GM23248 (cell line): Measurements from ENCODE around the gene SLC38A6. TPM values are rescaled to one million over a fixed set of nuclear protein-coding genes. Genes with fewer than 3 reads are reported as not detected.

ENCODE experiments used
- DNase-seq: peaks from one replicate; pipeline ENCODE4 v3.0.0-alpha.2; 2015
- H2AFZ ChIP-seq: fragments of 200-600 bp; sonication (generic); 2 replicates; pipeline ENCODE4 v1.6.1; 2016; ENCODE audit warnings: antibody characterized with exemption
- H3F3A ChIP-seq: fragments of 200-600 bp; sonication (generic); 2 replicates; pipeline ENCODE4 v1.6.1; 2016; ENCODE audit warnings: mild to moderate bottlenecking, antibody characterized with exemption, mixed run types; ENCODE audit not compliant: insufficient read depth
- H3K27ac ChIP-seq: fragments of 200-600 bp; sonication (generic); 2 replicates; pipeline ENCODE4 v1.5.1; 2016; ENCODE audit warnings: mild to moderate bottlenecking
- H3K27me3 ChIP-seq: fragments of 200-600 bp; sonication (generic); replicated peaks from 2 replicates; pipeline ENCODE4 v1.6.1; 2016; ENCODE audit warnings: mild to moderate bottlenecking; ENCODE audit not compliant: insufficient read depth
- H3K36me3 ChIP-seq: fragments of 200-600 bp; sonication (generic); 2 replicates; pipeline ENCODE4 v1.6.1; 2016; ENCODE audit warnings: low read depth, mild to moderate bottlenecking
- H3K4me1 ChIP-seq: fragments of 200-600 bp; sonication (generic); 2 replicates; pipeline ENCODE4 v1.6.1; 2016; ENCODE audit warnings: mild to moderate bottlenecking; ENCODE audit not compliant: insufficient read depth
- H3K4me2 ChIP-seq: fragments of 200-600 bp; sonication (generic); one replicate; pipeline ENCODE4 v1.6.1; 2016; ENCODE audit warnings: mild to moderate bottlenecking; ENCODE audit not compliant: unreplicated experiment
- H3K4me3 ChIP-seq: fragments of 200-600 bp; sonication (generic); 2 replicates; pipeline ENCODE4 v1.5.1; 2016; ENCODE audit warnings: mild to moderate bottlenecking
- H3K79me2 ChIP-seq: fragments of 200-600 bp; sonication (generic); 2 replicates; pipeline ENCODE4 v1.6.1; 2016; ENCODE audit warnings: mild to moderate bottlenecking; ENCODE audit not compliant: insufficient read depth
- H3K9ac ChIP-seq: fragments of 200-600 bp; sonication (generic); 2 replicates; pipeline ENCODE4 v1.6.1; 2016; ENCODE audit warnings: mild to moderate bottlenecking
- H3K9me2 ChIP-seq: fragments of 200-600 bp; sonication (generic); 2 replicates; pipeline ENCODE4 v1.6.1; 2016; ENCODE audit warnings: mixed run types, mild to moderate bottlenecking, moderate library complexity; ENCODE audit not compliant: insufficient read depth
- H3K9me3 ChIP-seq: fragments of 200-600 bp; sonication (generic); one replicate; pipeline ENCODE4 v1.6.1; 2017; ENCODE audit warnings: low read depth
- H4K20me1 ChIP-seq: fragments of 200-600 bp; sonication (generic); 2 replicates; pipeline ENCODE4 v1.6.0; 2016; ENCODE audit not compliant: insufficient read depth
- EZH2 ChIP-seq: fragments of 200-600 bp; sonication (generic); IDR thresholded peaks from 2 replicates; pipeline ENCODE4 v1.6.1; 2018; ENCODE audit warnings: antibody characterized with exemption, mild to moderate bottlenecking; ENCODE audit not compliant: insufficient read depth, poor library complexity, severe bottlenecking
- EZH2phosphoT487 ChIP-seq: fragments of 200-600 bp; sonication (generic); IDR thresholded peaks from 2 replicates; pipeline ENCODE4 v1.6.1; 2018; ENCODE audit warnings: antibody characterized with exemption, moderate library complexity, mild to moderate bottlenecking, low read depth; ENCODE audit not compliant: insufficient read depth
- WGBS, 2 experiments: methylation state at CpG; one replicate each; pipeline ENCODE4 v1.1.6; 2015 to 2017; ENCODE audit warnings: low lambda C conversion rate in 2 of 2, low coverage in 1 of 2; ENCODE audit errors: missing lambda C conversion rate in 2 of 2; 5-methylcytosine and 5-hydroxymethylcytosine counted together
- in situ Hi-C: fragments of 300-500 bp; cut with MboI; formaldehyde crosslinking; loops from 2 replicates; pipeline ENCODE4 v1.15.0; 2020
- polyA plus RNA-seq: library from polyadenylated mRNA; unstranded; fragments of >200 nt; fragmentation: Nextera tagmentation; extraction: Ambion mirVana; gene quantifications from 2 replicates; pipeline ENCODE4 v1.2.1, GENCODE V29; 2016
- small RNA-seq: library from RNA; depleted of rRNA; stranded (forward); fragments of <200 nt; gene quantifications from one replicate; pipeline ENCODE3, GENCODE V24; 2014; ENCODE audit warnings: low read depth, low replicate concordance
- total RNA-seq: library from RNA; depleted of rRNA; stranded (reverse); fragments of >200 nt; shearing (Covaris generic); gene quantifications from 2 replicates; pipeline ENCODE4 v1.2.3, GENCODE V29; 2014; rRNA removed

SLC38A6 gene
- total and polyA plus RNA-seq, 2 experiments from 2014 or later = 21.5 to 29.8 TPM

DNA sequence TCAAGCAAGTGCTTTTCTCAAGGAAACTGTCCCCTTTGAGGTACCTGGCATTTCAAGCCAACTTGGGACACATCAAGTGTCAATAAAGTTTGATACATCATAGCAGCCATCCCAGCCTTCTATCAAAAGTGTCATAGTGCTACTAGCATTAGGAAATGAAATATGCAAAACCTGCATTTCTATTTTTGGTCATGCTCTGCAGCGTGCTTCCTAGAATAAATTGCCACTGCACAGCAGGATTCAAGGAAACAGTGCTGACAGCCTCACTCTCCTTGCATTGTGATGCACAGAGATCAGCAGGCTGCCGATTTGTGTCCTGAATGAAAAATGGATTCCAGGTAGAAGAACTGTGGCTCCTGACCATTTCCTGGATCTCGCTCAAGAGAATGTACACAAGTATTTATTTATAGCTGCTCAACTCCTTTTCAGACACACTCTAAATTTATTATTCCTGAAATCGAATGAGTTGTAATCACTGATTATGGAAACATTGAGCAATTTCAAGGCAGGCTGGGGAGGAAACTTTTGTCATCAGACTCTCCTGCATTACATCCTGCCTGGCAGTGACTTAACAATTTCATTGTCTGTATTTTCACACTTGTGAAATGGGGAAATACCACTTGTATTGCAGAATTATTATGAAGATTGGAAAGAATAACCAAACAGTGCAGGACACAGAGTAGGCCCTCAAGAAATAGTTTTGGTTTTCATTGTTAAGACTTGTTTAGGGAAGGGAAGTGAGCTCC lies 120.9 kb downstream of the SLC38A6 start:
- Histone ChIP-seq H3K4me3 (peak overlapping the region; percentile 10; the same call in 1 of the 2 replicates), H3F3A (peaks cover 32% of the 10 kb centered on the region), H3K9ac (peak overlapping the region; percentile 73), H3K9me2 (no peaks in the 10 kb centered on the region), H3K27me3 (no peaks in the 10 kb centered on the region), H3K4me1 (peaks cover 39% of the 10 kb centered on the region), H3K79me2 (no peaks in the 10 kb centered on the region), H3K27ac (peak overlapping the region; percentile 95), H3K4me2 (peak overlapping the region; percentile 51), H2AFZ (0 out of 2 replicates have a peak overlapping the region, but pooled peaks have one; percentile 18), H4K20me1 (no peaks in the 10 kb centered on the region), H3K36me3 (no peaks in the 10 kb centered on the region), H3K9me3 (no peaks in the 10 kb centered on the region)
- DNase-seq = peak; percentile 83
- in situ Hi-C loops = no loop called here
- 8 to 15% methylated on average over 4 of the region's 4 CpGs for WGBS, 2 experiments
- TF ChIP-seq EZH2 (no peak), EZH2phosphoT487 (no peak)

Small RNA genes within 50 kb of the gene (small RNA-seq; reads per million reads assigned to genes)
- not detected for gene RNU6-398P

Other genes starting within 250 kb of the SLC38A6 start
- 32.5 and 53.8 TPM in 2 replicates for gene MNAT1, start 246.5 kb upstream of the SLC38A6 start, total RNA-seq
- gene MNAT1, start 246.5 kb upstream of the SLC38A6 start, polyA plus RNA-seq = 39.9 and 43.8 TPM in 2 replicates
- gene TRMT5, start 166 bp upstream of the SLC38A6 start, total RNA-seq = 5.4 and 8.1 TPM in 2 replicates
- 7.6 and 10.0 TPM in 2 replicates for gene TRMT5, start 166 bp upstream of the SLC38A6 start, polyA plus RNA-seq